Suprapubic skin (tissue), 4 donors: ENCODE results near the gene HIPK3.

Experiments
- CTCF ChIP-seq, 2 donors: fragments of 200-600 bp in 1 of 2; fragments of 450-650 bp in 1 of 2; sonication (generic) in 1 of 2; IDR thresholded peaks; one replicate each; pipeline ENCODE4 v1.5.1; 2016 to 2019; ENCODE audit warnings: antibody characterized with exemption in 2 of 2, mild to moderate bottlenecking in 1 of 2, moderate library complexity in 1 of 2
- EP300 ChIP-seq: sonication (generic); formaldehyde crosslinking; IDR thresholded peaks from one replicate; pipeline ENCODE4 v1.6.1; 2017; ENCODE audit warnings: antibody characterized with exemption
- POLR2A ChIP-seq, 2 donors: fragments of 450-650 bp; IDR thresholded peaks; one replicate each; pipeline ENCODE4 v1.6.1; 2017; ENCODE audit warnings: antibody characterized with exemption in 2 of 2, mild to moderate bottlenecking in 2 of 2, moderate library complexity in 2 of 2
- POLR2AphosphoS5 ChIP-seq, 3 donors: sonication (generic); formaldehyde crosslinking; IDR thresholded peaks; one replicate each; pipeline ENCODE4 v1.6.1; 2017; ENCODE audit warnings: antibody characterized with exemption in 3 of 3

GRCh38 chr11:33290319-33290718 is 33.1 kb downstream of the HIPK3 start:
- TF ChIP-seq CTCF (IDR thresholded peaks at IDR 0.05) (no peak), POLR2A (IDR thresholded peaks at IDR 0.05) (no peak), EP300 (no peak), POLR2AphosphoS5 (IDR thresholded peaks at IDR 0.05) (no peak)
